Mammary epithelial cell (primary cell): ENCODE measurements around the gene ERCC4.

Experiments used
- EZH2 ChIP-seq: IDR thresholded peaks from 2 replicates; pipeline ENCODE4 v1.6.1; 2012; ENCODE audit warnings: low read length, inconsistent platforms, borderline replicate concordance
- TF ChIP-seq, protein P1 (sequence below), 2 donors: IDR thresholded peaks in 1 of 2; conservative IDR thresholded peaks in 1 of 2; 2 replicates each; pipeline ENCODE4 v1.5.1; 2011 to 2012; ENCODE audit warnings: inconsistent platforms in 2 of 2, low read length in 2 of 2, mild to moderate bottlenecking in 2 of 2, control low read depth in 1 of 2, low read depth in 1 of 2; ENCODE audit not compliant: insufficient read depth in 1 of 2; ENCODE audit errors: extremely low read depth in 1 of 2

DNA sequence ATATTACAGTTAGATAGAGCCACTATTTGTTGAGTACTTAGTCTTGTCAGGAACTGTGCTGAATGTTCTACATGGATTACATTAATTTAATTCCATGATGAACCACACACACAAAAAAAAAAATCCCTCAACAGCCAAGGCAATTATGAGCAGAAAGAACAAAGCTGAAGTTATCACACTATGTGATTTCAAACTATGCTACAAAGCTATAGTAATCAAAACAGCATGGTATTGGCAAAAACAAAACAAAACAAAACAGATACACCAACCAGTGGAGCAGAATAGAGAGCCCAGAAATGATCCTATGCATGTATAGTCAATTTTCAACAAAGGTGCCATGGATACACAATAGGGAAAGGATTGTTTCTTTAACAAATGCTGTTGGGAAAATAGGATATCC lies 8.1 kb upstream of the ERCC4 start:
- TF ChIP-seq, protein P1, sequence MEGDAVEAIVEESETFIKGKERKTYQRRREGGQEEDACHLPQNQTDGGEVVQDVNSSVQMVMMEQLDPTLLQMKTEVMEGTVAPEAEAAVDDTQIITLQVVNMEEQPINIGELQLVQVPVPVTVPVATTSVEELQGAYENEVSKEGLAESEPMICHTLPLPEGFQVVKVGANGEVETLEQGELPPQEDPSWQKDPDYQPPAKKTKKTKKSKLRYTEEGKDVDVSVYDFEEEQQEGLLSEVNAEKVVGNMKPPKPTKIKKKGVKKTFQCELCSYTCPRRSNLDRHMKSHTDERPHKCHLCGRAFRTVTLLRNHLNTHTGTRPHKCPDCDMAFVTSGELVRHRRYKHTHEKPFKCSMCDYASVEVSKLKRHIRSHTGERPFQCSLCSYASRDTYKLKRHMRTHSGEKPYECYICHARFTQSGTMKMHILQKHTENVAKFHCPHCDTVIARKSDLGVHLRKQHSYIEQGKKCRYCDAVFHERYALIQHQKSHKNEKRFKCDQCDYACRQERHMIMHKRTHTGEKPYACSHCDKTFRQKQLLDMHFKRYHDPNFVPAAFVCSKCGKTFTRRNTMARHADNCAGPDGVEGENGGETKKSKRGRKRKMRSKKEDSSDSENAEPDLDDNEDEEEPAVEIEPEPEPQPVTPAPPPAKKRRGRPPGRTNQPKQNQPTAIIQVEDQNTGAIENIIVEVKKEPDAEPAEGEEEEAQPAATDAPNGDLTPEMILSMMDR (conservative IDR thresholded peaks at IDR 0.05 in 1 of 2, IDR thresholded peaks at IDR 0.05 in 1 of 2; ENCODE audit: extremely low read depth in 1 of 2, insufficient read depth in 1 of 2, low read depth in 1 of 2, low read length in 2 of 2) = no peak
- TF ChIP-seq EZH2 = no peak
